Coronary artery (tissue), 2 donors: Measurements from ENCODE around the gene CLCN6.

Source experiments
- DNase-seq: peaks from one replicate; pipeline ENCODE4 v3.0.0-alpha.2; 2017; ENCODE audit warnings: low spot score
- H3K27ac ChIP-seq, 2 donors: fragments of 200-600 bp; sonication (generic); one replicate each; pipeline ENCODE4 v1.5.1; 2016 to 2019
- H3K4me3 ChIP-seq: fragments of 200-600 bp; sonication (generic); 2 replicates; pipeline ENCODE4 v1.5.1; 2016; ENCODE audit warnings: mild to moderate bottlenecking, moderate library complexity
- TF ChIP-seq, protein P1 (sequence below): fragments of 200-600 bp; sonication (generic); IDR thresholded peaks from one replicate; pipeline ENCODE4 v1.5.1; 2019; ENCODE audit warnings: antibody characterized with exemption

CLCN6 gene

DNA sequence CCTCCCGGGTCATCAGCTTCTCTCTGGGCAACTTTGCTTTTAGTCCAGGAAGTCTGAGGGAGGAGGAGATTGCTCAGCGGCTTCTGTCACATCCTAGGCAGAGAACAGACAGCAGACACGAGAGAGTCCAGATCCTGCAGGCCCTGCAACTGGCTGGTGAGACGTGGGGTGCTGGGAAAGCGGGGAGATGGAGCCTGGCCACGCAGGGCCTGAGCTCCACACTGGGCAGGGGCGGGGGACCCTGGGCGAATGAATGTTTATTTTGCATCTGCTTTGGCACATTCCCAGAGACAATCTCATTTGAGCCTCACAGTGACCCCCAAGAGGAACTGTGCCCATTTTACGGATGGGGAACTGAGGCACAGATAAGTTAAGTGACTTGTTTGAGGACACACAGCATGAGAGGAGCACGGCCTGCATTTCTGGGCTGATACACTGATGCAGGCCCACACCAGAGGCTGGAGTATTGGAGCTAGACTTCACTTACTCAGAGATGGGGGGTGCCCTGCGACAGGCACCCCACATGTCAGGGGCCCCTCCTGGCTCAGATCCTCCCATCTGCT, 34.4 kb upstream of the CLCN6 start:
- Histone ChIP-seq H3K4me3 (no peak overlapping the region), H3K27ac (no peak overlapping the region)
- TF ChIP-seq, protein P1, sequence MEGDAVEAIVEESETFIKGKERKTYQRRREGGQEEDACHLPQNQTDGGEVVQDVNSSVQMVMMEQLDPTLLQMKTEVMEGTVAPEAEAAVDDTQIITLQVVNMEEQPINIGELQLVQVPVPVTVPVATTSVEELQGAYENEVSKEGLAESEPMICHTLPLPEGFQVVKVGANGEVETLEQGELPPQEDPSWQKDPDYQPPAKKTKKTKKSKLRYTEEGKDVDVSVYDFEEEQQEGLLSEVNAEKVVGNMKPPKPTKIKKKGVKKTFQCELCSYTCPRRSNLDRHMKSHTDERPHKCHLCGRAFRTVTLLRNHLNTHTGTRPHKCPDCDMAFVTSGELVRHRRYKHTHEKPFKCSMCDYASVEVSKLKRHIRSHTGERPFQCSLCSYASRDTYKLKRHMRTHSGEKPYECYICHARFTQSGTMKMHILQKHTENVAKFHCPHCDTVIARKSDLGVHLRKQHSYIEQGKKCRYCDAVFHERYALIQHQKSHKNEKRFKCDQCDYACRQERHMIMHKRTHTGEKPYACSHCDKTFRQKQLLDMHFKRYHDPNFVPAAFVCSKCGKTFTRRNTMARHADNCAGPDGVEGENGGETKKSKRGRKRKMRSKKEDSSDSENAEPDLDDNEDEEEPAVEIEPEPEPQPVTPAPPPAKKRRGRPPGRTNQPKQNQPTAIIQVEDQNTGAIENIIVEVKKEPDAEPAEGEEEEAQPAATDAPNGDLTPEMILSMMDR: no peak
- no peak for DNase-seq

DNA sequence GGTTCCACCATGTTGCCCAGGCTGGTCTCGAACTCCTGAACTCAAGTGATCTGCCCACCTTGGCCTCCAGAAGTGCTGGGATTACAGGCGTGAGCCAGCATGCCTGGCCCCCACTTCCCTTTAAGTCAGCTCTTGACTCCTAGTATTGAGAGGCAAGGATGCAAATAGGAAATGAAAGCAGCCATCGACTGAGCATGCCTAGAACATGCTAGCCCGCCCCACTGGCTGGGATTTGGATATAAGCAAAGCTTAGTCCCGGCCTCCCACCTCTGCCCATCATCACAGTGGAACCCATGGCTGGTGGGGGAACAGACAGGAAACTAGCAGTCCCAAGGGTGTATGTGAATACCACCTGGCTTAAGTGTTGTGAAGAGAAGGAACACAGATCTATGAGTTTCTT, 33.5 kb upstream of the CLCN6 start:
- TF ChIP-seq, protein P1: no peak
- no peak for DNase-seq
- no peak overlapping the region for H3K4me3 ChIP-seq
- no peak overlapping the region for H3K27ac ChIP-seq

DNA sequence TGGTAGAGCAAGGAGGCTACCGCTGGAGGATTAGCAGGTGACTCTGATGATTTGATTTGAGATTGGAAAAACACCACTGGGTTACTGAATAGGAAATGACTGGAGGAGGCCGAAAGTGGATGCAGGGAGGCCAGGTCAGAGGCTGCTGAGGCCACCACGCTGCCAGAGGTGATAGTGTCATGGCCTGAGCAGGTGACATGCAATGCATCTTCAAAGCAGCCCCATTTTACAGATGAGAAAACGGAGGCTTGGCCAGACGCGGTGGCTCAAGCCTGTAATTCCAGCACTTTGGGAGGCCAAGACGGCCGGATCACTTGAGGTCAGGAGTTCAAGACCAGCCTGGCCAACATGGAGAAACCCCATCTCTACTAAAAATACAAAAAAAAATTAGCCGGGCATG, 31.2 kb upstream of the CLCN6 start:
- no peak overlapping the region for H3K4me3 ChIP-seq
- TF ChIP-seq, protein P1: no peak

DNA sequence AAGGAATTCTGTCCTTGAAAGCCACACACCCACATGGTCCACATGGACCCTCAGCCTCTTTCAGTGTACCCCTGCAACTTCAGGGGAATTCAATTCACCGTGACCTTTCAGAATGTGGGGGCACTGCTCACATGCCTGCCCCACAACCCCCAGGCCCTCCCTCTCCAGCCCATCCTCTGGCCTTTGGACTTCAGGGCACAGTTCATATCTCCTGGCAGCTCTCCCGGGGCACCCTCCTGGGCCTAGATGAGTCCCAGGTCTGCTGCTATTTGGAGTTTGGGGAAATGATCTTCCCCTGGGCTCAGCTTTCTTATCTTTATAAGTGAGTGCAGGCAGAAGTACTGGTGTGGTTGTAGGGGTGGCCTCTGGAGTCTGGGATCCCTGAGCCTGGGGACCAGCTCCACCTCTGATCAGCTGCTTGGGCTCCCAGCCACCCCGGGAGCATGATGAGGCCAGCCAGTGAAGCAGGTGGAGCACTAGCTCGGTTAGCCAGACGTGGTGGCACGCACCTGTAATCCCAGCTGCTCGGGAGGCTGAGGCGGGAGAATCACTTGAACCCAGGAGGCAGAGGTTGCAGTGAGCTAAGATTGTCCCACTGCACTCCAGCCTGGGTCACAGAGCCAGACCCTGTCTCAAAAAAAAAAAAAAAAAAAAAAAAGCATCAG, 28.2 kb upstream of the CLCN6 start:
- Histone ChIP-seq H3K4me3 (no peak overlapping the region), H3K27ac (no peak overlapping the region)
- DNase-seq: no peak
- TF ChIP-seq, protein P1: no peak

More for the DNA sequence above, 31.2 kb upstream of the CLCN6 start:
- no peak for DNase-seq
- H3K27ac ChIP-seq: no peak overlapping the region

DNA sequence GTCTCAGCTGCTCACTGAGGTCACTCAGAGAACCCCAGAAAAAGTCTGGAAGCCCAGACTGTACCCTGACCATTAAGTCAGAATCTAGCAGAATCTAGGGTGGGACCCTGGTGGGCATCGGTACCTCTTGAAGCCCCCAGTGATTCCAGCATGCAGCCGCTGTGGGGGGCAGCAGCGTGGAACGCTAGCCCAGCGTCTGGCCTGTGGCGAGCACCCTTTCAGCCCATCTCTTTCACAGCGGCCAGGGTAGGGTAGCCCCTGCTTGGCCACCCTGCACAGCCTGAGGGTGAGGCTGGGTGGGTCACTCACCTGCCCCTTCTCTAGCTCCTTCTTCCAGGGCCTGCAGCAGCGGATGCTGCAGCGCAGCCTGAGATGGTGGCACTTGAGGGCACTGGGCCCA, 27.7 kb upstream of the CLCN6 start:
- no peak for DNase-seq
- Histone ChIP-seq H3K27ac (no peak overlapping the region), H3K4me3 (no peak overlapping the region)
- TF ChIP-seq, protein P1: no peak

DNA sequence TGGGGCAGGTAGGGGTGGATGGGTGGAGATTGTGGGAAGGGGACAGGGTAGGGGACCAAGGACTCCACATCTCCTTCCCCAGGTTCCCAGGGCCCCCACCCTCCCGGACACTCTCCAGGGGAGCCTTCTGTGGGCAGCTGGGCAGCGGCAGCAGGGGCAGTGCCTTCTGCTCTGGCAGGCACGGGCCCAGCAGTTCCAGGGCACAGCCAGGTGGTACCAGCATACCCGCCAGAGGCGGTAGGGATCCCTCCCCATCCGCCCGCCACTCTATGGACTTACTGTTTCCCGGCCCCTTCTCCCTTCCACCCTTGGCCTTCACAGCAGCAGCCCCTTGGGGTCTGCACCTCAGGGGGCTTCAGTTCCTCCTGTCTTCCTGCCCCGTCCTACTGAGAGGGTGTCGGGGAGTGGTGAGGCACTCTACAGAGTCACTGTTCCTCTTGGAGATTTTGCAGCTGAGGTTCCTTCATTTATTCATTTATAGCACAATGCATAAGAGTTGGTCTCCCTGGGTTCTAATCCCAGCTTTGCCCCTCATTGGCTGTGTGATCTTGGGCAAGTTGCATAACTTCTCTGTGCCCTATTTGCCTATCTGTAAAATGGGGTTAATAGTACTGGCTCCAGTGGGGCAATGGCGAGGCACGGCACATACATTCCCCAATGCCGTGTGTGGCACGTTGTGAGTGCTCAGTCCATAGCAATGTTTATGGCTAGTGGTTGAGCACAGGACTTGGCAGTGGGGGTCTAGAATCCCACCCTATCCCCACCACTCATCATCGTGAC, 27.0 kb upstream of the CLCN6 start:
- DNase-seq: no peak
- no peak overlapping the region for H3K4me3 ChIP-seq
- TF ChIP-seq, protein P1: no peak
- no peak overlapping the region for H3K27ac ChIP-seq
